Left forelimb (tissue), 1 donor: Measurements from ENCODE around the gene SCTR.

ENCODE experiments used
- DNase-seq: peaks from one replicate; pipeline ENCODE4 v3.0.0-alpha.2; 2018; ENCODE audit warnings: low spot score

SCTR gene

DNA sequence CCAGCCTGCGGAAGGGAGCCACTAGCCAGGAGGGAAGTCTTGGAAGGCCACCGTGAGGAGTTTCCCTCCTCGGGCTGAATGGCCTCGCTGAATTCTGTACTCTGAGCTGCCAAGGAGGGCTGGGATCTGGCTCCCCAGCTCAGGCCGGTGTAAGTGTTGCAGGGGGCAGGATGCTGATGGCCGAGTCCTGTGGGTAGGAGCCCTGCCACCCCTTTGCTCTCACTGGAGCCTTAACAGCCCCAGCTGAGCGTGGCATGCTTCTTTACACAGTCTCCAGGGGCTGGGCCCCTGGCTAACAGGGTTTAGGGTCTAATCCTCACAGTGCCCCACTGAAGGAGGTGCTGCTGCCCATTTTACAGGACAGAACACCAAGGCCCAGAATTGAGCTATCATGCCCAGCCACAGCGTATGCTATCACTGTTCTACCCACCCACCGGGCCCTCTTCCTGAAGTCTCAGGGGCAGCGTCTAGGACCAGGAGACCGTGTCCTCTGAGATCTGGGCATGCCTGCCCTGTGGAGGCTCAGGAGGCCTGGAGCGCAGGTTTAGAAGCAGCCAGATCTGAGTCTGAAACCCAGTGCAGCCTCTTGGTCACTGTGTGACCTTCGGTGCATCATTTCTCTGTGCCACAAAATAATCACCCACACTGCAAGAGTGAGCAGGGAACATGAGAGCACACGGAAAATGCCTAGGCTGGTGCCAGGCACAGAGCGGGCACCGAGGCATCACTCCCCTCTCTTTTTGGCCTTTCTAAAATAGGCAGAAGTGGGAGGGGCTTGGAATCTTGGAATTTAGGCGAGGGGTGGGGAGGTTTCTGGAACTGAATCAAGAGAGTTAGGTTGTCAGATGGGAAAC is 49.7 kb downstream of the SCTR start:
- DNase-seq = peak; percentile 46

DNA sequence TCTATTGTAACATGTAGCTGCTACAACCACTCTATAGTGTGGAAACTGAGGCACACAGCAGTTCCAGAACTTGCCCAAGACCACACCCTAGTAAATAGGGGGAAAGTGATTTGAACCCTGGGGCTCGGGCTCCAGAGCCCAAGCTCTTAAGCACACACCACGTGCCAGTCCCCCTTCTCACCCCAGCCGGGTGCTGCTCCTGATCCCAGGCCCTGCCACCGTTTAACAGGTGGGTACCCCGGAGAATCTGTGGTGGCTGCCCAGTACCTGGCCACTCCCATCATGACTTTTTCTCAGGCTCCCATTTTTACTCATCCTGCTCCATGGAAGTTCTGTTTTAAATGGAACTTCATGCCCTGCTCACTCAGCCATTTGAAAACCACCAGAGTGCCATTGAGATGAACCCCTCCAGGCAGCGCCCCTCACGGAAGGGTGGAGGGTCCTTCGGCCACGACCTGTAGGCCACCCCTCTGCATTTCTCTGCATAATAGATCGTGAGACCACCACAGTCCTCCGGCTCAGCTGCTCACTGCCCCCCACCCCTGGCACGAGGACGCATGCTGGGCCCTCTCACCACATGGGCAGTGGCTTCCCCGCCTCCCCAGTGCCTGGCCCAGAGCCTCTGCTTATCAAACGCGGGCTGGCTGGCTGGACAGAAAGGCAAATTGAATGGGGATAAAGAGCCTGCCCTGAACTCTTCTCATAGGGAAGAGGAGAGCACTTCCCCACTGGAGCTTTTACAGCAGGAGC is 50.5 kb downstream of the SCTR start:
- DNase-seq = no peak

DNA sequence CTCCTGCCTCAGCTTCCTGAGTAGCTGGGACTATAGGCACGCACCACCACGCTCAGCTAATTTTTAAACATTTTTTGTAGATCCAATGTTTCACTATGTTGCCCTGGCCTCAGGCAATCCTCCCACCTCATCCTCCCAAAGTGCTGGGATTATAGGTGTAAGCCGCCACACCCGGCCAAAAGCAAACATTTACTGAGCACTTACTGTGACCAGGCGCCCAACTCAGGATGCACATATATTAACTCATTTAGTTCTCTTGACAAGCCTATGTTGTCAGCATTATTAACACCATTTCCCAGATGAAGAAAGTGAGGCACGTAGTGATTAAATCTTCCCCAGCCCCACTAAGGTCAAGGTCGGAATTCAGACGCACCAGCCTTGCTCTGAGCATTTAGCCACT is 51.5 kb downstream of the SCTR start:
- DNase-seq = no peak

DNA sequence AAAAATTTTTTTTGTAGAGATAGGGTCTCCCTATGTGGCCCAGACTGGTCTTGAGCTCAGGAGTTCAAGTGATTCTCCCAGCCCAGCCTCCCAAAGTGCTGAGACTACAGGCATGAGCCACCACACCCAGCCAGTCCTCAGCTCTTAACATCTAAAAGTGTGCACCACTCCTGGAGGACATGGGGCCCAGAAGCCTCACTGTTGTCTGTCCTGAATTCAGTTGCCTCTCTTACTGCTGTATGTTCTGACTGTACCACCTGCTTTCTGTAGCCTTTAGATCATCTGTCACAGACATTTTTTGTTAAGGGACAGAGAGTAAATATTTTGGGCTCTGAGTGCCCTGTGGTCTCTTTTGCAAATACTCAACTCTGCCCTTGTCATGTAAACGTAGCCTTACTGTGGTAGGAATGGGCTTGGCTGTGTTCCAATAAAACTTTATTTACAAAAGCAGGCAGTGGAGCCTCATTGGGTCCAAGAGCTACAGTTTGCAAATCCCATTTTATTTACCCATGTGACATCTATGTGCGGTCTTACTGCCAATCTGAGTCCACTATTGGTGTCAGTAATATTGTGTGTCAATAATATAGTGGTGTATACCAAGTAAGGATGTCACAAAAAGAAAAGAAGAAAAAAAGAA is 54.5 kb downstream of the SCTR start:
- DNase-seq = no peak

DNA sequence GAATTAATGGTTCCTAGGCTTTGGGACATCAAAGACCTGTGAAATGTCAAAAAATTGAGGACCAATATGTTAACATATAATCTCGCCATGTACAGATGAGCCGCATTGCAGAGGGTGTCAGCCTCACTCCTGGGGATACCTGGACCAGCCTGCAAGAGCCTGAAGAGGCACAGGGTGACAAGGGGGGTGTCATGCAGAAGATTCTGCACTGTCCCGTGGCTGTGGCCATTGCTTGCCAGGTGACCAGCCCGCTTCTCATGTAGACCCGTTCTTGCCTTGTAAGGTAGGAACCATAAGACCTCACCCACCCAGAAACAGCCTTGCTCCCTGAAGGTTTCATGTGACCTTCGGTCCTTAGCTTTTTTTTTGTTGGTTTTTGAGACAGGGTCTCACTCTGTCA is 55.2 kb downstream of the SCTR start:
- no peak for DNase-seq

DNA sequence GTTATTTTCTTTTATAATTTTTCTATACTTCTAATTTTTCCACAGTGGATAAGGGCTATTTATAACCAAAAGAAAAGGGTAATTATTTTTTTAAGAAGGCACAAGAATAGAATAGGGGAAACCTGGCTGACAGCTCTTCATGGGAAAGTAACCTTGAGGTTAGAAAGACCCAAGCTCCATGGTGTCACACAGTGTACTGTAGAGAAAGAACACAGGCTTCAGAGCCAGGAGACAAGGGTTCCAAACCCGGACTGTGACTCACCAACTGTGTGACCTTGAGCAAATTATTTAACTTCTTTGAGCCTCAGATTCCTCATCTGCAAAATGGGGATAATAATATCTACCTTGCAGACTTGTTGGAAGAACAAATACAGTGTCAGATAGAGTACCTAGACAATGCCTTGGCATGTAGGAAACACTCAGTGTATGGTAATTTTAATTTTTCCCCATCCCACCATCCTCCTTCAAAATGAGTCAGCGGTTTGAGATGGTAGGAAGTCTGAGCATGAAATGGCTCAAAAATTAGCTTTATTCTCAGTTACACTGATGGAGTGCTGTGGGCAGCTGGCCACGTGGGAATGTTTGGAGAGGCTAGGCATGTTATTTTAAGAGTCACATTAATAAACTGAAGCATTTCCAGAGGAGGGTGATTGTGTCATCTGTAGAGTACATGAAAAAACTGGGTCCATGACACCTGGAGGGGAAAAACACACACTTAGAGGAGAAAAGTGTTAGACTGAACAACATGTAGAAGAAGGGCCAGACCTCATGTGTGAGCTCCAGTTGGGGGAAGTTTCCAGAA is 55.9 kb downstream of the SCTR start:
- no peak for DNase-seq

DNA sequence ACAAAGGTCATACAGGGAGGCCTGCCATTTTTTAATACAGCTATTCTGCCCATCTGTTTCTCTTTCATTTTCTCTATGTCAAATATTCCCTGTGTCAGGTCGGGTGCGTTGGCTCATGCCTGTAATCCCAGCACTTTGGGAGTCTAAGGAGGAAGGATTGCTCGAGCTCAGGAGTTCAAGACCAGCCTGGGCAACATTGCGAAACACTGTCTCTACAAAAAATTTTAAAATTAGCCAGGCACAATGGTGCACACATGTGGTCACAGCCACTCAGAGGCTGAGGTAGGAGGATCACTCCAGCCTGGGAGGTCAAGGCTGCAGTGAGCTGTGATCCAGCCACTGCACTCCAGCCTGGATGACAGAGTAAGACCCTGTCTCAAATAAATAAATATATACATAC is 57.9 kb downstream of the SCTR start:
- no peak for DNase-seq

DNA sequence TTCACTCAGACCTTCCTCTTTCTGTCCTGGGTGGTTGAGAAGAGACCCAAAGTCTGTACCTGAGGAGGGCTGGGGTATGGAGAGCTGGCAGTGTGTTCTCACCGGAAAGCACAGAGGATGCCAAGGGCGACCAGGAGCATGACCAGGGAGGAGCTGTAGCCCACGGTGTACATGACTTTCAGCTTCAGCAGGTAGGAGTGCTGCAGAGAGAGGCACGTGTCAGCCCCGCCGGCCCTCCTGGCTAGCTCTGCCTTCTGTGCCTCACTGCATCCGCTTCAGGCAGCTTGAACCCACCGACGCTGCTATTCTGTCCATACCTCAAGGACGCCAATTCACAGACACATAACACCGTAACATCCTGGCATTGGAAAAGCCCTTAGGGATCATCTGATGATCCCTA is 58.6 kb downstream of the SCTR start:
- DNase-seq = no peak

DNA sequence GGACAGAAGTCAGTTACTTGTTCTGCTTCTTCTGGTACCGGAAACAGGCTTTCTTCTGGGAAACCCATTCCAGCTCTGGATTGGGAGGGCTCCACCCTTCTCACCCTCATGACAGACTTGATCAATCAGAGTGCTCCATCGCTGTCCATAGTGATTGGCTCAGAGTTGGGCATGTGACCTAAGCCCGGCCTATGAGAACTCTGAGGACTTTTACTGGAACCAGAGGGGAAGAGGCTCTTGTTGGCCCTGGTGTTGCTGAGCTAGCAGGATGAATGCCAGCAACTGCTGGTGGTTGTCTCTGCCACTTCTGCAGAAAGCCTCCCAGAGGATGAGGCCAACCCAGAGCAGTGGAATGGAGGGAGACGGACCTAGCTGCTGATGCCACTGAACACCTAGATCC is 59.3 kb downstream of the SCTR start:
- DNase-seq = no peak

DNA sequence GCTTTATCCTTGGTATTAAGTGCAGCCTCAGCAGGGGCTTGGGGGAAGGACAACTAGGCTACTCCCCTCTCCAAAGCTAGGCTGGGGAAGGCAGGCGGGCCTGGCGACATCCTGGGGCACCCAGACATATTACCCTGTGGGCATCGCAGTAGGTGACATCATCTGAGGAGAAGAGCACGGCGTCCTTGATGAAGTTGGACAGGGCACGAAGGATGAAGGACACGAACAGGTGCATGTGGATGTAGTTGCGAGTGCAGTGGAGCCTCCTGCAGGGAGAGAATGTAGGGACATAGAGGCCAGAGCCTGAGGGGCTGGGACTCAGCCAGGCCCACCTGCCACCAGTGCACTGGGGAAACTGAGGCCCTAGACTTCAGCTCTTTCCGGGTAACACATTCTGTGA is 60.3 kb downstream of the SCTR start:
- DNase-seq = no peak

DNA sequence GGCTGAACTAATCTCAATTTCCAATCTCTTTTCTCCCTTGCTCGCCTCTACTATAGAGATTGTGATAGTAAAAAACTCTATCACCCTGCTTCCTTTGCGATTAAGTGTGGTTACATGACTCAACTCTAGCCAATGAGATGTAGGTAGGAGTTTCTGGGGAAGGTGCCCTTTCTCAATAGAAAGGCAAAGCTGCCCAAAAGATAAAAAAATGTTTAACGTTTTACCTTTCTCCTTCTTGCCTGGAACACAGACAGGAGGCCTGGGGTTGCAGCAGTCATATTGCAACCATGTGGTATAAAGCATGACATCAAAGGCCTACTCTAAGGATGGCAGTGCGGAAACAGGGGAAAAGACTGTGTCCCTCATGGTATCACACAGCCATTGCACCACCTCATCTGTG is 61.1 kb downstream of the SCTR start:
- DNase-seq = no peak

DNA sequence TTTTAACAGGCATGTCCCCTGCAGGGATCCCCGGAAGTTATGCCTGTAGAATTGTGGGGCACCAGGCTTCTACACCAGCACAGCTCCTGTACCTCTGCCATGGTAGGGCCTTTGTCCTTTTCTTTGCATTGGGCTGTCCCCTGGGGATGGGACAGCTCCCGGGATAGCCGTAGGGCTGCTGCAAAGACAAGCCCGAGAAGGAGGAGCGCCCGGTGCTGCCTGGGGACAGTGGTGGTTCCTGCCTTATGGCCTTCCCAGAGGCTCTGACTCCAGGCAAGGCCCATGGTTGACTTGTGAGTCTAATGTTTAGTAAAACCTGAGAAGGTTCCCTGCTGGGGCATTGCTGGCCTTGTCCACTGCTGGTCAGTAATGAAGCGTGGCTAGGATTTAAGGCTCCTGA is 61.7 kb downstream of the SCTR start:
- no peak for DNase-seq

DNA sequence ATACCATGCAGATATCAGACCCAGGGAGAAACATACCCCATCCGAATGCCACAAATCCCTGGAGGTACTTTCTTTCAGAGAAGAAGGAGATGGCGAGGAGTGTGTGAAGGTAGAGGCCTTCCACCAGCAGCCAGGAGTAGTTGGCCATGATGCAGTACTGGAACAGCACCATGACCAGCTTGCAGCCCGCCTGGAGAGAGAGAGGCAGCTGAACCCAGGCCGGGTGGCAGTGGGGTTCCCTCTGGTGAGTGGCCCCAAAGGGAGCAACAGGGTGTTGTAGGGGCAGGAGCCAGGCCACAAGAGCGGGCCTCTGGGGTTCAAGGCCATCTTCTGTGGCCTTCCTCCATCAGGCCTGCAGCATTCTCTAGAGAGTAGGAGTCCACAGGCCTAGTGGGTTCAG is 62.5 kb downstream of the SCTR start:
- no peak for DNase-seq

DNA sequence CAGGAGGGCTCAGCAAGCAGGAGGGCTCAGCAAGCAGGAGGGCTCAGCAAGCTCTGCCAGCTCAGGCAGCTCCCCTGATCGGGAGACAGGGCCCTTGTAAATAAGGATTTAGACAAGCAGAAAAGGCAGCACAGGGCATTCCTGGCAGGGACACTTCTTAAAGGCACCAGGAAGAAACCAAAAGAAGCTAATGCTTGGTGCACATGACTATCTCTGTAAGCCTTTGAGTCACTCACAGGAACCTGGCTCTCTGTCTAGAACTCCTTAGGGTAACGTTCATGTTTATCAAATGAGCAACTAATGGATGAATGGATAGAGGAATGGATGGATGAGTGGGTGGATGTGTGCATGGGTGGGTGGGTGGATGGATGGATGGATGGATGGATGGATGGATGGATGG is 64.2 kb downstream of the SCTR start:
- no peak for DNase-seq

DNA sequence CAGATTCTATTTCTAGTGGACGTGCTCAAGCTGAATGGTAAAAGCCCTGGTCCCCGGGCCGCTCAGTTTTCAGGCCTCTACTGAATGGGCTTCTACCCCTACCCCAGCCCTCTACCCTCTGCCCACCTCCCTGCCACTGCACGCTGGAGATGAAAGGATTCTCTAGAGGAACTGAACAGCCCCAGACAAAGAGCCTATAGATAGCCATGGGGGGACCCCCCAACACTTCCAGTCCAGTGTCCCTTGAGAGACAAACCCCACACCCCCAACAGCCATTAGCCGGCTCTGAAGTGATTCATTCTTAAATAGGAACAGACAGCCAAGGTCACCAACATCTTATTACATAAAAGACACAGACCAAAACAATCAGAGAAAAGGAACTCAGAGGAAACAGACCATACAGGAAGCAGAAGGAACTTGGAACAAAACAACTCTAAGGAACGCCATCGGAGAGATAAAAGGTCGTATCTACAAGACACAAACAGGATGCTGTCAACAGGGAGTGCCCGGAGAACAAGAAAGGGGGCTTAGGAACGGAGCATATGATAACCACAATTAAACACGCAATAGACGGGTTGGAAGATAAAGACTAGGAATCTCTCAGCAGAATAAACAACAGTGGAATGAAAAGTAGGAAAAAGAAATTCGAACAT is 69.1 kb downstream of the SCTR start:
- DNase-seq = no peak

DNA sequence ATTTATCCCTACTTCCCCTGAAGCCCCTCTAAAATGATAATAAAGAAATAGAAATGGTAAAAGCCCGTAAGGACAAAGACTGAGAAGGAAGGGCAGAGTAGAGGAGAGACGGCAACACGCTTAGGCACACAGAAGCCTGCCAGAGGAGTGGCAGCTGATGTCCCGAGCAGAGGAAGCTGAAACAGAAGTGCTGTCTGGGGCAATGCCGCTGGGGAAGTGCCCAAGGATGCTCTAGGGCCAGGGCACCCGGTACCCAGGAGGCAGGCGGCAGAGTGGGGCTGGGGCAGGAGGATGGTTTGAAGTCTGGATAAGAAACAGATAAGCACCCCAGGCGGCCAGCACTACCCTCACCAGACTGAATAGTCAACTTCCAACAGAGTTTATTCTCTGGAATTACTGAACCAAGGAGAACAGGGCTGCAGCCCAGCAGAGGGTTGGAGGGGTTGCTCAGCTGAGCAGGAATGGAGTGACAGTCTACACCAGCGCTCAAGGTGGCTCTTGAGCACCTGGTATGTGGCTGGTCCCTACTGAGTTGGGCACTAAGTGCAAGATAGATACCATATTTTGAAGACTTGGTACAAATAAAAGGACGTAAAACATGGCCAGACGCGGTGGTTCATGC is 70.2 kb downstream of the SCTR start:
- no peak for DNase-seq

DNA sequence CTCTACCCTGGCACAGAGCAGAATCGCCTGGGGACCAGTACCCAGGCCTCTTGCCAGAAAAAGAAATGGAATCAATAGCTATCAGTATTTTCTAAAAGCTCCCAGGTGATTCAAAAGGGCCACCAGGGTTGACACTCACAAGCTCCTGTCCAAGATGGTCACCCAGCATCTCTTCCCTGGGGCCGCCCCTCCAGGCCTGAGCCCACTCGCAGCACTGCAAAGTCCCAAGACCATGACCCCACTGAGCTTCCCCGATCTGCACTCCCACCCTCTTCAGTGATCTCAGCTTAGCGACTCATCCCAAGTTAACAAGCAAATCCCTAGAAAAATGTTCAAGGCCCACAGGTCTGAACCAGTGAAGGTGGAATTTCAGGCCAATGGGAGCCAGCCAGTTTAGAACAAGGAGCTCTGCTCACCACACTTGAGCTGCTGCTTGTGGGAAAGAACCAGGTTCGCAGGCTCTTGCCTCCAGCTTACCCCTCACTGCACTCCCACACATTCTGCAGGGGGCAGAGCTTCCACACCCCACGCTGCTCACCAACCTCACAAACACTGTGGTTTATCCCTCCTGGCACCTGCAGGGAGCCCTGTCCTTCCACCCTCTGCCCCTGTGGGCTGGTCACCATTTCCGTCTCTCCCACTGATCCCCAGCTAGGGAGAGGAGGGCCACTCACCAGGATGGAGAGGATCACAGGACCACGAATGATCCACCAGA is 72.8 kb downstream of the SCTR start:
- no peak for DNase-seq

DNA sequence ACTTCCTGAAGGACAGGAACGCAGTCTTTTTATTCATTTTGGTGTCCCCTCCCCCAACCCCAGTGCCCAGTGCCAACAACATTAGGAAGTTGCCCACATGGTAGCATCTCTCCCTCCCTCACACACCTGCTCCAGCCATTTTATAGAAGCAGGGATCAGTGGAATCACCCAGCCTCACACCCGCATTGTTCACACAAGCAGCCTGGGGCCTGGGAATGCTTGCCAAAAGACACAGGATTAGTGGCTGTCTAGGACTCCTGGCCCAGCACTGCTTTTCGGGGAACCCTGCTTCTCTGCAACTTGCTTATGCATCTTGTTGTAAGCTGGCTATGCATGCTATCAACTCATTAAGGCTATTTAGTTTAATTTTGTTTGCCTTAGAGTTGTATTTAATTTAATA is 74.8 kb downstream of the SCTR start:
- DNase-seq = no peak

DNA sequence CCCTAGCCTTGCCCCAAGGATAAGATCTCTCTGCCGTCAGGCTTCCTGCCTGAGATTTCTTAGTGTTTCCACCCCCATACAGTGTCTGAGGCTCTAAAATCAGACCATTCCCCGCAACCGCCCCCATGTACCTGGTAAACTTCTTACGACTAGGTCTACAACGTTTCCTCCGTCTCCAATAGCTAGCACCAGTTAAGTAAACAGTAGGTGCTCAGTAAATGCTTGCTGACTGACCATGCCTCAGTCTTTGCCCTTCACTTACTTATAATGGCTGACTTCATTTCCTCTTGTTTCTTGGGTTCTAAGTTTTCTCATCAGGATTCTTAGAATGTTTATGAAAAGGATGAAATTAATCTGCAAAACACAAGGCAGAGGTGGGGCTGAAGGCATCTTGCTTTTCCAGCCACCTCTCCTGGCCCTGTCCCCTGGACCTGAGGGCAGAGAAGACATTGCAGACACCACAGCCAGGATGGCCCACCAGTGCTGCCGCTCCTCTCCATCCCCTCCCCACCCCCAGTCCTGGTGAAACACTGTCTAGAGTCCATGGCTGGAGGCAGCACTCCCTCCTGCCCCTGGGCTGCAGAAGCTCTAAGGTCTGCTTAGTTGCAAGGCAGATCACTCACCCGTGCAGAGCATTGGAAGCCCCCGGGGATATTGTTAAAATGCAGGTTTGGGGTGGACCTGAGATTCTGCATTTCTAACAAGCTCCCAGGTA is 75.7 kb downstream of the SCTR start:
- DNase-seq = no peak

DNA sequence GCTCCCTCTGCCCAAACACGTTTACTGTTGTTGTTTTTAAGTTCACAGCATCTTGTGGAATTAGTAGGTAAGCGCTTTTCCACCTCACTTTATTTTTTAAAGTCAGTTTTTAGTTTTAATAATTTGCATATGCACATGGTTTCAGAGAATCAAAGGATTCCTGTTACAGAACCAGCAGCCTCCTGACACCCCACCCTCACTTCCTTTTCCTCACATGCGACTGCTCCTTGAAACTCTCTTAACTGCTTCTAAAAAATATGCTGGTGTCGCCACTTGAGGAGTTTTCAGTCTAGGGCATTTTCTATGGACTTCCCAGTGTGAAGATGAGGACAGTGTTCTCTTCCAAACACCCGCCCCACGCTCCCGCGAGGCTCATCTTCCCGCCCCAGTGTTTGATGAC is 78.2 kb downstream of the SCTR start:
- DNase-seq = no peak
